ENCODE data around the gene ARAP2. TPM values are rescaled to one million over a fixed set of nuclear protein-coding genes. Genes with fewer than 3 reads are reported as not detected.

The ARAP2 gene
- total RNA-seq, 1 experiment from 2014 or later: 13.6 TPM

DNA sequence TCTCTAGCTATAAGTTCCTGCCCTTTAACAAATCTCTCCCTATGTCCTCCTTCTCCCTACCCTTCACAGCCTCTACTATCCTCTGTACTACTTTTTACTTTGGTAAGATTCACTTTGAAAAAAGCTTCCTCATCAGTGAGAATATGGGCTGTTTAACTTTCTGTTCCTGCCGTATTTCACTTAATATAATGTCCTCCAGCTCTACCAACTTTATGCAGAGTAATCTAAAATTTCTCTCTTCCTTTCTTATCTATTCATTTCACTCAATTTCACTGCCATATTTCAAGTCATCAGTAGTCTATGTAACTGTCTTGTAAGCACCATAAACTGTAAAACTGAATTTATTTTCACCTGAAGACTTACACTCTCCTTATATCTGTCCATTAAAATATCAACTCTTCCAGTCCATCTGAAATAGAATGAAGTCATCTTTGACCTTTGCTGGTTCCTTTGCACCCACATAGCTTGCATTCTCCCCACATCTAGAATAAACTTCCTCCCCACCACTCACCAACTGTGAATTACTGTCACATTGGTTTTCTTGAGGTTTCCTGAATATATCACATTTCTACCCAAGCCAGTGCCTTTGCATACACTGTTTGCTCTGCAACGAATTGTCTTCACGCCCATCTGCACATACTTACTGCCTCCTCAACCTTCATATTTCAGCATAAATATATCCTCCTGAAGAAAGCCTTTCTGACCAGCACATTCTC lies 54.6 kb downstream of the ARAP2 start:
- Histone ChIP-seq H3K4me2 (ENCODE audit: low read length) (no peak overlapping the region), H3K27me3 (ENCODE audit: insufficient read depth, low read length) (no peaks in the 10 kb centered on the region), H3K36me3 (ENCODE audit: control insufficient read depth in 1 of 2, insufficient read depth in 2 of 2, low read length in 2 of 2) (no peaks in the 10 kb centered on the region), H4K20me1 (ENCODE audit: insufficient read depth) (no peaks in the 10 kb centered on the region), H3K4me3 (replicated peaks in 1 of 2; ENCODE audit: low read depth in 1 of 2, low read length in 2 of 2) (no peak overlapping the region), H3K9me2 (ENCODE audit: insufficient read depth) (no peaks in the 10 kb centered on the region), H3K4me1 (ENCODE audit: control insufficient read depth in 1 of 2, insufficient read depth in 2 of 2, low read length in 2 of 2) (no peaks in the 10 kb centered on the region), H3K9ac (ENCODE audit: low read length) (no peak overlapping the region), H3K27ac (ENCODE audit: low read depth, low read length) (no peak overlapping the region), H3K9me3 (ENCODE audit: control insufficient read depth in 1 of 2, insufficient read depth in 1 of 2, low read depth in 1 of 2, low read length in 2 of 2) (no peaks in the 10 kb centered on the region), H3K79me2 (ENCODE audit: insufficient read depth, low read length) (no peaks in the 10 kb centered on the region), H2AFZ (ENCODE audit: low read depth, low read length, poor library complexity, severe bottlenecking) (no peak overlapping the region)
- no peak for DNase-seq (ENCODE audit: low read depth, low spot score)
- intact Hi-C loops (cut with micrococcal nuclease): no loop called here
- ChIA-PET RAD21 (ENCODE audit: low non-redundant PET in 1 of 2, low total read pairs in 2 of 2, uncharacterized antibody in 2 of 2, unreplicated experiment in 2 of 2) (no interaction called here), CTCF (no interaction called here), POLR2A (no interaction called here)
- no peak for ATAC-seq
- TF ChIP-seq, protein P1, sequence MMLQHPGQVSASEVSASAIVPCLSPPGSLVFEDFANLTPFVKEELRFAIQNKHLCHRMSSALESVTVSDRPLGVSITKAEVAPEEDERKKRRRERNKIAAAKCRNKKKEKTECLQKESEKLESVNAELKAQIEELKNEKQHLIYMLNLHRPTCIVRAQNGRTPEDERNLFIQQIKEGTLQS (IDR thresholded peaks at IDR 0.05): no peak
- TF ChIP-seq ZNF274 (IDR thresholded peaks at IDR 0.05; ENCODE audit: low read depth, low read length) (no peak), CBX3 (IDR thresholded peaks at IDR 0.05; ENCODE audit: low read depth) (no peak), RAD21 (IDR thresholded peaks at IDR 0.05; ENCODE audit: low read depth) (no peak), JUND (IDR thresholded peaks at IDR 0.05) (no peak), ZFX (IDR thresholded peaks at IDR 0.05) (no peak), FOSL1 (IDR thresholded peaks at IDR 0.05; ENCODE audit: low read depth) (no peak), SP1 (IDR thresholded peaks at IDR 0.05; ENCODE audit: low read depth) (no peak), POLR2A (IDR thresholded peaks at IDR 0.05; ENCODE audit: borderline replicate concordance, extremely low read depth, insufficient read depth, insufficient read length) (no peak), POLR2AphosphoS5 (IDR thresholded peaks at IDR 0.05; ENCODE audit: low read depth, low read length) (no peak), SIN3A (IDR thresholded peaks at IDR 0.05; ENCODE audit: low read depth) (no peak), SRF (IDR thresholded peaks at IDR 0.05; ENCODE audit: low read depth) (no peak), ELF1 (IDR thresholded peaks at IDR 0.05; ENCODE audit: borderline replicate concordance, low read depth) (no peak)
- TF ChIP-seq, protein P2, sequence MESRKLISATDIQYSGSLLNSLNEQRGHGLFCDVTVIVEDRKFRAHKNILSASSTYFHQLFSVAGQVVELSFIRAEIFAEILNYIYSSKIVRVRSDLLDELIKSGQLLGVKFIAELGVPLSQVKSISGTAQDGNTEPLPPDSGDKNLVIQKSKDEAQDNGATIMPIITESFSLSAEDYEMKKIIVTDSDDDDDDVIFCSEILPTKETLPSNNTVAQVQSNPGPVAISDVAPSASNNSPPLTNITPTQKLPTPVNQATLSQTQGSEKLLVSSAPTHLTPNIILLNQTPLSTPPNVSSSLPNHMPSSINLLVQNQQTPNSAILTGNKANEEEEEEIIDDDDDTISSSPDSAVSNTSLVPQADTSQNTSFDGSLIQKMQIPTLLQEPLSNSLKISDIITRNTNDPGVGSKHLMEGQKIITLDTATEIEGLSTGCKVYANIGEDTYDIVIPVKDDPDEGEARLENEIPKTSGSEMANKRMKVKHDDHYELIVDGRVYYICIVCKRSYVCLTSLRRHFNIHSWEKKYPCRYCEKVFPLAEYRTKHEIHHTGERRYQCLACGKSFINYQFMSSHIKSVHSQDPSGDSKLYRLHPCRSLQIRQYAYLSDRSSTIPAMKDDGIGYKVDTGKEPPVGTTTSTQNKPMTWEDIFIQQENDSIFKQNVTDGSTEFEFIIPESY (IDR thresholded peaks at IDR 0.05; ENCODE audit: extremely low read depth, insufficient replicate concordance, low read length): no peak
- TF ChIP-seq, protein P3, sequence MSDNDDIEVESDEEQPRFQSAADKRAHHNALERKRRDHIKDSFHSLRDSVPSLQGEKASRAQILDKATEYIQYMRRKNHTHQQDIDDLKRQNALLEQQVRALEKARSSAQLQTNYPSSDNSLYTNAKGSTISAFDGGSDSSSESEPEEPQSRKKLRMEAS (IDR thresholded peaks at IDR 0.05): no peak
- TF ChIP-seq, protein P4, sequence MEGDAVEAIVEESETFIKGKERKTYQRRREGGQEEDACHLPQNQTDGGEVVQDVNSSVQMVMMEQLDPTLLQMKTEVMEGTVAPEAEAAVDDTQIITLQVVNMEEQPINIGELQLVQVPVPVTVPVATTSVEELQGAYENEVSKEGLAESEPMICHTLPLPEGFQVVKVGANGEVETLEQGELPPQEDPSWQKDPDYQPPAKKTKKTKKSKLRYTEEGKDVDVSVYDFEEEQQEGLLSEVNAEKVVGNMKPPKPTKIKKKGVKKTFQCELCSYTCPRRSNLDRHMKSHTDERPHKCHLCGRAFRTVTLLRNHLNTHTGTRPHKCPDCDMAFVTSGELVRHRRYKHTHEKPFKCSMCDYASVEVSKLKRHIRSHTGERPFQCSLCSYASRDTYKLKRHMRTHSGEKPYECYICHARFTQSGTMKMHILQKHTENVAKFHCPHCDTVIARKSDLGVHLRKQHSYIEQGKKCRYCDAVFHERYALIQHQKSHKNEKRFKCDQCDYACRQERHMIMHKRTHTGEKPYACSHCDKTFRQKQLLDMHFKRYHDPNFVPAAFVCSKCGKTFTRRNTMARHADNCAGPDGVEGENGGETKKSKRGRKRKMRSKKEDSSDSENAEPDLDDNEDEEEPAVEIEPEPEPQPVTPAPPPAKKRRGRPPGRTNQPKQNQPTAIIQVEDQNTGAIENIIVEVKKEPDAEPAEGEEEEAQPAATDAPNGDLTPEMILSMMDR (IDR thresholded peaks at IDR 0.05 in 2 of 3, conservative IDR thresholded peaks at IDR 0.05 in 1 of 3; ENCODE audit: borderline replicate concordance in 1 of 3, insufficient read depth in 1 of 3, low read depth in 2 of 3, low read length in 2 of 3): no peak
- TF ChIP-seq, protein P5, sequence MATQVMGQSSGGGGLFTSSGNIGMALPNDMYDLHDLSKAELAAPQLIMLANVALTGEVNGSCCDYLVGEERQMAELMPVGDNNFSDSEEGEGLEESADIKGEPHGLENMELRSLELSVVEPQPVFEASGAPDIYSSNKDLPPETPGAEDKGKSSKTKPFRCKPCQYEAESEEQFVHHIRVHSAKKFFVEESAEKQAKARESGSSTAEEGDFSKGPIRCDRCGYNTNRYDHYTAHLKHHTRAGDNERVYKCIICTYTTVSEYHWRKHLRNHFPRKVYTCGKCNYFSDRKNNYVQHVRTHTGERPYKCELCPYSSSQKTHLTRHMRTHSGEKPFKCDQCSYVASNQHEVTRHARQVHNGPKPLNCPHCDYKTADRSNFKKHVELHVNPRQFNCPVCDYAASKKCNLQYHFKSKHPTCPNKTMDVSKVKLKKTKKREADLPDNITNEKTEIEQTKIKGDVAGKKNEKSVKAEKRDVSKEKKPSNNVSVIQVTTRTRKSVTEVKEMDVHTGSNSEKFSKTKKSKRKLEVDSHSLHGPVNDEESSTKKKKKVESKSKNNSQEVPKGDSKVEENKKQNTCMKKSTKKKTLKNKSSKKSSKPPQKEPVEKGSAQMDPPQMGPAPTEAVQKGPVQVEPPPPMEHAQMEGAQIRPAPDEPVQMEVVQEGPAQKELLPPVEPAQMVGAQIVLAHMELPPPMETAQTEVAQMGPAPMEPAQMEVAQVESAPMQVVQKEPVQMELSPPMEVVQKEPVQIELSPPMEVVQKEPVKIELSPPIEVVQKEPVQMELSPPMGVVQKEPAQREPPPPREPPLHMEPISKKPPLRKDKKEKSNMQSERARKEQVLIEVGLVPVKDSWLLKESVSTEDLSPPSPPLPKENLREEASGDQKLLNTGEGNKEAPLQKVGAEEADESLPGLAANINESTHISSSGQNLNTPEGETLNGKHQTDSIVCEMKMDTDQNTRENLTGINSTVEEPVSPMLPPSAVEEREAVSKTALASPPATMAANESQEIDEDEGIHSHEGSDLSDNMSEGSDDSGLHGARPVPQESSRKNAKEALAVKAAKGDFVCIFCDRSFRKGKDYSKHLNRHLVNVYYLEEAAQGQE (IDR thresholded peaks at IDR 0.05; ENCODE audit: low read depth): no peak
- BruUV-seq (replicated peaks): no TSS peak

Data from HCT116 (cell line).